ENCODE data around the gene SLC17A7. TPM values are rescaled to one million over a fixed set of nuclear protein-coding genes. Genes with fewer than 3 reads are reported as not detected.

The SLC17A7 gene
- total and polyA plus RNA-seq, 2 of the 8 experiments (the other 6 are each of a cell fraction or from before 2014, with no cell fraction given): 2.7 to 3.0 TPM

DNA sequence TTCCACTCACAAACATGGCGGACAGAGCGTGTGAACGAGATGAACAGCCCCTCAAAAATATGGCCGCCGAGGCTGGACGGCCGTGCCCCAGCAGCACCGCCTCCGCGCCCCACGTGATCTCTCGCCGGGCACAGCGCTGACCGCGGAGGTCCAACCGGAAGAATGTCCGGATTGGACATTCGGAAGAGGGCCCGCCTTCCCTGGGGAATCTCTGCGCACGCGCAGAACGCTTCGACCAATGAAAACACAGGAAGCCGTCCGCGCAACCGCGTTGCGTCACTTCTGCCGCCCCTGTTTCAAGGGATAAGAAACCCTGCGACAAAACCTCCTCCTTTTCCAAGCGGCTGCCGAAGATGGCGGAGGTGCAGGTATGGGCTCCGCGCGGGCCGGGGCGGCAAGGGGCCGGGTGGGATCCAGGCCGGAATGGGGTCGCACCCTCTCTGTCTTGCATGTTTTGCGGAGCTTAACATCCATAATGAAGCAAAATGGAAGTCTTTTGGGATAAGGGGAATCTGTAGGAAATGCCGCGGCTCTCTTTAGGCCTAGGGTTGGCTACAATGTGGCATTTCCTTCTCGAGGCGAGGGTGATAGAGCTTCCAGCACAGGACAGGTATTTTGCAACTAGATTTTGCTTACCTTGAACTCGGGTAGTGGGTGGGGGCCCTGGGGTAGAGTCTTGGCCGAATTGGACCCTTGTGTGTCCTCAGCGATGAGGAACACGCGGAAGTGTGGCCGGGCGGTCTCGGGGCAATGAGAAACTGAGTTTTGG, 46.1 kb upstream of the SLC17A7 start, which contains the start of gene RPL13A (continued):
- peak; percentile 87 for TF ChIP-seq JUND (IDR thresholded peaks at IDR 0.05; ENCODE audit: low read length)
- TF ChIP-seq, protein P1, sequence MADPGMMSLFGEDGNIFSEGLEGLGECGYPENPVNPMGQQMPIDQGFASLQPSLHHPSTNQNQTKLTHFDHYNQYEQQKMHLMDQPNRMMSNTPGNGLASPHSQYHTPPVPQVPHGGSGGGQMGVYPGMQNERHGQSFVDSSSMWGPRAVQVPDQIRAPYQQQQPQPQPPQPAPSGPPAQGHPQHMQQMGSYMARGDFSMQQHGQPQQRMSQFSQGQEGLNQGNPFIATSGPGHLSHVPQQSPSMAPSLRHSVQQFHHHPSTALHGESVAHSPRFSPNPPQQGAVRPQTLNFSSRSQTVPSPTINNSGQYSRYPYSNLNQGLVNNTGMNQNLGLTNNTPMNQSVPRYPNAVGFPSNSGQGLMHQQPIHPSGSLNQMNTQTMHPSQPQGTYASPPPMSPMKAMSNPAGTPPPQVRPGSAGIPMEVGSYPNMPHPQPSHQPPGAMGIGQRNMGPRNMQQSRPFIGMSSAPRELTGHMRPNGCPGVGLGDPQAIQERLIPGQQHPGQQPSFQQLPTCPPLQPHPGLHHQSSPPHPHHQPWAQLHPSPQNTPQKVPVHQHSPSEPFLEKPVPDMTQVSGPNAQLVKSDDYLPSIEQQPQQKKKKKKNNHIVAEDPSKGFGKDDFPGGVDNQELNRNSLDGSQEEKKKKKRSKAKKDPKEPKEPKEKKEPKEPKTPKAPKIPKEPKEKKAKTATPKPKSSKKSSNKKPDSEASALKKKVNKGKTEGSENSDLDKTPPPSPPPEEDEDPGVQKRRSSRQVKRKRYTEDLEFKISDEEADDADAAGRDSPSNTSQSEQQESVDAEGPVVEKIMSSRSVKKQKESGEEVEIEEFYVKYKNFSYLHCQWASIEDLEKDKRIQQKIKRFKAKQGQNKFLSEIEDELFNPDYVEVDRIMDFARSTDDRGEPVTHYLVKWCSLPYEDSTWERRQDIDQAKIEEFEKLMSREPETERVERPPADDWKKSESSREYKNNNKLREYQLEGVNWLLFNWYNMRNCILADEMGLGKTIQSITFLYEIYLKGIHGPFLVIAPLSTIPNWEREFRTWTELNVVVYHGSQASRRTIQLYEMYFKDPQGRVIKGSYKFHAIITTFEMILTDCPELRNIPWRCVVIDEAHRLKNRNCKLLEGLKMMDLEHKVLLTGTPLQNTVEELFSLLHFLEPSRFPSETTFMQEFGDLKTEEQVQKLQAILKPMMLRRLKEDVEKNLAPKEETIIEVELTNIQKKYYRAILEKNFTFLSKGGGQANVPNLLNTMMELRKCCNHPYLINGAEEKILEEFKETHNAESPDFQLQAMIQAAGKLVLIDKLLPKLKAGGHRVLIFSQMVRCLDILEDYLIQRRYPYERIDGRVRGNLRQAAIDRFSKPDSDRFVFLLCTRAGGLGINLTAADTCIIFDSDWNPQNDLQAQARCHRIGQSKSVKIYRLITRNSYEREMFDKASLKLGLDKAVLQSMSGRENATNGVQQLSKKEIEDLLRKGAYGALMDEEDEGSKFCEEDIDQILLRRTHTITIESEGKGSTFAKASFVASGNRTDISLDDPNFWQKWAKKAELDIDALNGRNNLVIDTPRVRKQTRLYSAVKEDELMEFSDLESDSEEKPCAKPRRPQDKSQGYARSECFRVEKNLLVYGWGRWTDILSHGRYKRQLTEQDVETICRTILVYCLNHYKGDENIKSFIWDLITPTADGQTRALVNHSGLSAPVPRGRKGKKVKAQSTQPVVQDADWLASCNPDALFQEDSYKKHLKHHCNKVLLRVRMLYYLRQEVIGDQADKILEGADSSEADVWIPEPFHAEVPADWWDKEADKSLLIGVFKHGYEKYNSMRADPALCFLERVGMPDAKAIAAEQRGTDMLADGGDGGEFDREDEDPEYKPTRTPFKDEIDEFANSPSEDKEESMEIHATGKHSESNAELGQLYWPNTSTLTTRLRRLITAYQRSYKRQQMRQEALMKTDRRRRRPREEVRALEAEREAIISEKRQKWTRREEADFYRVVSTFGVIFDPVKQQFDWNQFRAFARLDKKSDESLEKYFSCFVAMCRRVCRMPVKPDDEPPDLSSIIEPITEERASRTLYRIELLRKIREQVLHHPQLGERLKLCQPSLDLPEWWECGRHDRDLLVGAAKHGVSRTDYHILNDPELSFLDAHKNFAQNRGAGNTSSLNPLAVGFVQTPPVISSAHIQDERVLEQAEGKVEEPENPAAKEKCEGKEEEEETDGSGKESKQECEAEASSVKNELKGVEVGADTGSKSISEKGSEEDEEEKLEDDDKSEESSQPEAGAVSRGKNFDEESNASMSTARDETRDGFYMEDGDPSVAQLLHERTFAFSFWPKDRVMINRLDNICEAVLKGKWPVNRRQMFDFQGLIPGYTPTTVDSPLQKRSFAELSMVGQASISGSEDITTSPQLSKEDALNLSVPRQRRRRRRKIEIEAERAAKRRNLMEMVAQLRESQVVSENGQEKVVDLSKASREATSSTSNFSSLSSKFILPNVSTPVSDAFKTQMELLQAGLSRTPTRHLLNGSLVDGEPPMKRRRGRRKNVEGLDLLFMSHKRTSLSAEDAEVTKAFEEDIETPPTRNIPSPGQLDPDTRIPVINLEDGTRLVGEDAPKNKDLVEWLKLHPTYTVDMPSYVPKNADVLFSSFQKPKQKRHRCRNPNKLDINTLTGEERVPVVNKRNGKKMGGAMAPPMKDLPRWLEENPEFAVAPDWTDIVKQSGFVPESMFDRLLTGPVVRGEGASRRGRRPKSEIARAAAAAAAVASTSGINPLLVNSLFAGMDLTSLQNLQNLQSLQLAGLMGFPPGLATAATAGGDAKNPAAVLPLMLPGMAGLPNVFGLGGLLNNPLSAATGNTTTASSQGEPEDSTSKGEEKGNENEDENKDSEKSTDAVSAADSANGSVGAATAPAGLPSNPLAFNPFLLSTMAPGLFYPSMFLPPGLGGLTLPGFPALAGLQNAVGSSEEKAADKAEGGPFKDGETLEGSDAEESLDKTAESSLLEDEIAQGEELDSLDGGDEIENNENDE (IDR thresholded peaks at IDR 0.05; ENCODE audit: insufficient replicate concordance, low read length): no peak
- TF ChIP-seq PHF8 (conservative IDR thresholded peaks at IDR 0.05; ENCODE audit: low read depth, low read length): peak; percentile 98
- TF ChIP-seq GTF2F1 (IDR thresholded peaks at IDR 0.05; ENCODE audit: borderline replicate concordance, low read depth, low read length): peak; percentile 97
- no peak for TF ChIP-seq CTBP2 (IDR thresholded peaks at IDR 0.05; ENCODE audit: borderline replicate concordance, insufficient read depth, insufficient read length, low read length)
- TF ChIP-seq KDM5A (IDR thresholded peaks at IDR 0.05; ENCODE audit: low read length): peak; percentile 51; the same call in 1 of the 2 replicates
- no peak for TF ChIP-seq RAD21 (IDR thresholded peaks at IDR 0.05 in 1 of 2, conservative IDR thresholded peaks at IDR 0.05 in 1 of 2; ENCODE audit: low read depth in 2 of 2, low read length in 2 of 2)
- TF ChIP-seq TBP (IDR thresholded peaks at IDR 0.05; ENCODE audit: low read depth, low read length): peak; percentile 98
- TF ChIP-seq POLR2AphosphoS5 (IDR thresholded peaks at IDR 0.05; ENCODE audit: low read depth, low read length): peak; percentile 96
